NCI-H1105 treated with DMSO at 0.1 percent for 48 hours (cell line): Measurements from ENCODE around the gene PRSS56.

ENCODE experiments used
- DNase-seq: peaks from one replicate; lab custom pipeline; 2025; lab: John Stamatoyannopoulos, UW

The PRSS56 gene

GRCh38 chr2:232486558-232487384 is 33.4 kb upstream of the PRSS56 start:
- no peak for DNase-seq

DNA sequence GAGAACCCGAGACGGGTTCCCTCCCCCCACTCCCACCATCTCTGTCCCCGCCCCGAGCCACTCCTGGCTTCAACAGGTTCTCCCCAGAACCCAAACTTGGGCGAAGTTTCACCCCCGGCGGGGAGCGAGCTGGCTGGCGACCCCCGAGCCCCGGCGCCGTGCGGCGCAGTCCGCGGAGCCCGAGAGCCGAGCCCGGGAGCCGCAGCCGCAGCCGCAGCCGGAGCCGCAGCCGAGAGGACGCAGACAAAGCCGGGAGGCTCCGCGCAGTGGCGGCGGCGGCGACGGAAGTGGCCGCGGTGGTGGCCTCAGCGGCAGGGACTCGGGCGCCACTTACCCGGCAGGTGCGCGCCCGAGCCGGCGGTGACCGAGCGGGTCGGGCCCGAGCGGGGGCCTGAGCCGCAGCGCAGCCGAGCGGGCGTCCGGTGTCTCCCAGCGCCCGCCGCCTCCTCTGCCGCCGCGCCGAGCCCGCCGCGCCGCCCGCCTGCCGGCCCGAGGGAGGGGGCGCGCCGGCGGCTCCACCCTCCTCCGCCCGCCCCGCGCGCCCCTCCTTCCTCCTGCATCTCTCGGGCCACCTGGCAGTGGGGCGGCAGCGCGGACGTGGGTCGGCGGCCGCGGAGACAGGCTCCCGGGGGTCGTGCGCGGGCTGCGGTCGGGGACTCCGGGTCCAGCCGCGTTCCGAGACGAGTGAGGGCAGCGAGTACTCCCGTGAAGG is 32.6 kb upstream of the PRSS56 start, which contains the start of gene ECEL1:
Gene ECEL1 (minus strand): TSS at position 450 of the 712 bp plus-strand sequence. CDS start 1,181 bp downstream, outside the sequence.
- DNase-seq: no peak

DNA sequence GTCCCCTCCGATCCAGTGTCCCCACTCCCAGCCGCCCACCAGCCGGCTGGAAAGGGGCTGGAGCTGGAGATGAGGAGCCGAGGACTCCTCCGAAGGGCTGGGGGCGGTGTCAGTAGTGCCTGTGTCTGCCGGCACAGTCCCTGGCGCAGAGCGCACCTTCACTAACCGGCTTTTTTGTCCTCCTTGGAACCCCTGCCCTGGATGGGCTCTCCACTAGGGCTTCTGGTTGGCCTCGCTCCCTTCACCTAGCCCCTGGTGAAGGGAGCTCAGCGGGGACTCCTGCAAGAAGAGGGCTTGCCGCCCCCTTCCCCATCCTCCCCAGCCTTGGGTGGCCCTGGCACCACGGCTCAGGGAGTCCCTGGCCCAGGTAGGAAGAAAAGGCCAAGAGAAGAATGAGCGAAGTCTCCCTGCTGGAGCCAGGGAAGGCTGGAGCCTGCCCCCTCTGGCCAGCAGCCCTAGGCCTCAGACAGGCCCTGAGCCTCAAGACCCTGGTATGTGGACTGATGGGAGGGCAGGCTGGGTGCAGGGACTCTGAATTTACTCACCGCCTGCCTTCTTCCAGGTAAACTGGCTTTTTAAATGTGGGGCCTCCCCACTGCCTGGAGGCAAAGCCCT is 32.0 kb upstream of the PRSS56 start:
- DNase-seq: no peak

GRCh38 chr2:232488721-232489300 is 31.4 kb upstream of the PRSS56 start:
- no peak for DNase-seq

DNA sequence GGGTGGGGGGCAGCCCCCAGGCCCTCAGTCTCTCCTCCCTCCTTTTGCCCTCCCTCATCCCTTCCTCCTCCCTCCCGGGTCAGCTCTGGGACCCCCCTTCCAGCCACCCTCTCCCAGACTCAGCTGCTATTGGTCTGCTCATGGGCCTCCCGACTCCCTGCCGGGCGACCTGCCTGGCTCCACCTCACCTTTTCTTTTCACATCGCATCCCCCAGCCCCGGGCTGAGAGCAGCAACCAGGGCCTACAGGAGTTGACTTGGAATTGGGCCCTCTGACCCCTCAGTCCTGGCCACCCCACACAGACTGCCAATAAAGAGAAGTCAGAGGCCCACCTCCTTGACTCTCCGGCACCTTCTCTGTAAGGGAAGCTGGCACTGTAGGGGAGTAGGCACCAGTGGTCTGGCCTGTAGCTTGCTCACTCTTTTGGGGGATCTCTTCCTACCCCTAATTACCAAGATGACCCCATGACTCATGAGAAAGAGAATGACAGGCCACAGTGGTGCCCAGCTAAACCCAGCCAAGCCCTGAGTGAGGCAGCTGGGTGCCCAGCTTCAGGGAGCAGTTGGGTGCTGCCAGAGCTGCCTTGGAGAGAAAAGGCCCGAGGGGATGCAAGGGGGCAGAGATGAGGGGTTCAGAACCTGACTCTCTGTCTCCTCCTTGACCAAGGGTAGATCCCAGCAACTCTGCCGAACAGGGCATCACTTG is 30.5 kb upstream of the PRSS56 start:
- no peak for DNase-seq

- DNase-seq: no peak
Observed at GRCh38 chr2:232490221-232491138, 29.7 kb upstream of the PRSS56 start.

DNA sequence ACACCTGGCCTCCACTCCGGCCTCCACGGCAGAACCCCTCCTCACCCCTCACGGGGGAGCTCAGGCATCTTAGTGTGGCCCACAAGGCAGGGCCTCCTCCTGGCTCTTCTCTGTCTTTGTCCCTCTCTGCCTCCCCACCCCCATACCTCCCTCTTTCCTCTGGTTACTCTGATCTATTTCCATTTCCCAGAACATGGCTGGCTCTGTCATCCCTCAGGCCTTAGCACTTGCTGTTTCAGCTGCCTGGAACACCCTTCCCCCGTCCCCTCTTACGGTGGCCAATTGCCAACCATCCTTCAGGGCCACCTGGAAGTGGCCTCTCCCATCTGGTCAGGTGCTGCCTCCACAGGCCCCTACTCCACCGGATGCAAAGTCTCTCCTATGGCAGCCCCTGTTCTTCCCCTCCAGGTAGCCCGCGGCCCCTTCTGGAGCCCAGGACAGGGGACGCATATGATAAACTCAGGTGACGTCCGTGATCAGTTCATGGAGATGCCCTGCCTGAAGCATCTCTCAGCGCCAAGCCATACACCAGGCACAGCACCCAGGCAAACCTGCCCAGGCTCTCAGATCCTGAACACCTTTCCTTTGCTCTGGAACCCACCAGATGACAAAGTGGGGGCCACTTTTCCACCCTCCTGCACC is 28.9 kb upstream of the PRSS56 start:
- DNase-seq: no peak

DNA sequence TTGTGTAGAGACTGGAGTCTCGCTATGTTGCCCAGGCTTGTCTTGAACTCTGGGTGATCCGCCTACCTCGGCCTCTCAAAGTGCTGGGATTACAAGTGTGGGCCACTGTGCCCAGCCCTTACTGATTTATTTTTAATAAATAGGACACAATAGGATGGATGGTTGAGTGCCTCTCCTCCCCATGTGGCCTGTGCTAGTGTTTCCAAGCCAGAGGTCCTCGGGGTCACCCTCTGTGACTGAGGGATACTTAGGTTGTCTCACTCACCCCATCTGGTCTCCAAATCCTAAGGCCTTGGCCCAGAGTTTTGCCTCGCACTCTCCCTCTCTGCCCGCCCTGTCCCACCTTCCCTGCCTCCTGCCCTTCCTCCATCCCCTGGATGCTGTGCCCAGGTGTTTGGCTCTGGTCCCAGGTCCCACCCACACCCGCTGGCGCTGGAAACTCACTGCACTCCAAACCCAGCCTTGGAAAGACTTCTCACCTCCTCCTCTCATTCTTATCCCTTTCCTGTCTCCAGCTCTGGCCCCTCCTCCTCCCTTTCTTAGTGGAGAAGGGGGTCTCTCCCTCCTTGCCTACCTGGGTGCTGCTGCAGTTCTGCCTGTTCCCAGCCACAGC is 27.8 kb upstream of the PRSS56 start:
- no peak for DNase-seq

DNA sequence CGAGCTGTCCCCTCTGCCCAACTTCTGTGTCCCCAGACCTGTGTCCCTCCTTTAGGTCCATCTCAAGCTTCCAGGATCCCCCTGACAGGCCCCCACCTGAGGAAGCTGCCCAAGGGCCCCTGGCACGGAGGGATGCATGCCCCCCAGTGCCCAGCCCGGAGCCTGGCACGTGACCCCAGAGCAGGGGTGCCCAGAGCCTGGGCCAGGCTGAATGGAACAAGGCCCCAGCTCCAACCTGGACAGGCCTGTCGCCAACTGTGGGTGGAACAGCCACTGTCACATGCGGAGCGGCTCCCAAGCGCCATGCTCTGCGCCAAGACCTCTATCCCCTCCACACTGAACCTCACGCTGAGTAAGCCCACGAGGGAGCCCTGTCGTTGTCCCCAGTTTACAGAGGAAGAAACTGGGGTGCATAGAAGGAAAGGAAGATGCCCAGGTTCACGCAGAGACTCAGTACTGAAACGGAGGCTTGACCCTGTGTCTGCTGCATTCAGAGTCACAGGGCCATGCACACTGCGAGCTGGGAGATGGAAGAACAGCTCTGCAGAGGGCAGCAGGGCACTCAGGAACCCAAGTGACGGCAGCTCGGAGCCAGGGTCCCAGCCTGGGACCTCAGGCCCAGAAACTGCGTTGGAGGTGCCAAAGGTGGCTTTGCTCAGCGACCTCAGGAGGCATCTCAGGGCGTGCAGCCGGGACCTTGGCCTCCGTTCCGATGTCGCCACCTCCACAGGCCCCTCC is 27.1 kb upstream of the PRSS56 start:
- no peak for DNase-seq

- no peak for DNase-seq
Observed at GRCh38 chr2:232493701-232494474, 26.3 kb upstream of the PRSS56 start.

DNA sequence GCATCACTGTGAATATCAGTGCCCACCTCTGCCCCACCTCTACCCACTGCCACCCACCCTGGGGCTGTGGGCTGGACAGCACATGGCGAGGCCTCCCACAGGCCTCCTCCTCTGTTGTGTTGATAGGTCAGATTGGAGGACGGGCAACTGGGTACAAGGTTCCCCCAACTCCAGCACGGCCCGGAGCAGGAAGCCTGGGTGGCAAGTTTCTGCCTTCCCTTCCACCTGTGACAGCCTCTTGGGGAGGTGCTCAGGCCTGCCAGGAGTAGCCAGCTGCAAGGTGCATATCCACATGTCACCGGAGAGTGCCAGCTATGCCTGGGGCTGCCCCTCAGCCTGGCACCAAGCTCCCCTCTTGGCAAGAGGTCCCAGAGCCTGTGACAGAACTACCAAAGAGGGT is 25.6 kb upstream of the PRSS56 start:
- no peak for DNase-seq

- DNase-seq: no peak
Observed at GRCh38 chr2:232495292-232495691, 24.9 kb upstream of the PRSS56 start.

DNA sequence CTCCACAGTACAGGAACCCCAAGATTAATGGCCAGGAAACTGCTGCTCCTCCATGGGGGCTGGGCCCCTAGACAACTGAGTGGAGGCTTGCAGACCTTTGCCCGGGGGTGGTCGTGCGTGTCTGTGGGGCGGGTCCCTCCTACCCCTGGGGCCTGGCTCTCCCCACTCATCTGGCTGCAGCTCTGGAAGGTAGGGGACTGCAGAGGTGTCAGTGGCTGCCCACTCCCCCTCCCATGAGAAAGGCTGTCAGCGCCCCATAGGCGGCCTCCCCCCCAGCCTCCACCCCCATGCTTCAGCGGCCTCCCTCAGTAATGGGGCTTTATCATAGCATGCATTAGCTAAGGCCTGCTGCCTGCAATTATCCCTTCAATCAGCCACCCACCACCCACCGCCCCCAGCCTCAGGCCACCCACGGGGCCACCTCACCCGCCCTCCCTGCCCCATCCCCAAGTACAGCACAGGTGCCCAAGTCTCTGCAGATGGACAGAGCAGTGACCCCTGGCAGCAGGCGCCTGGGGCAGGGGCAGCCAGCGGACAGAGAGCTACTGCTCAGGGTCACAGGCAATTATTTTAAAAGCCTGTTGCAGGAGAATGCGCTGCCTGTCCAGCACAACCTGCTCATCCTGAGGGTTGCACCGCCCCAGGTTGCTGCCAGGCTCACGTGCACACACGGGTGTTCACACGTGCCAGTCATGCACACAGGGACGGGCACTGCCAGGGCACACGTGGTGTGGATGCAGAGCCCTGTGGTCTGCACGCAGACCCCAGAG is 23.5 kb upstream of the PRSS56 start:
- no peak for DNase-seq

DNA sequence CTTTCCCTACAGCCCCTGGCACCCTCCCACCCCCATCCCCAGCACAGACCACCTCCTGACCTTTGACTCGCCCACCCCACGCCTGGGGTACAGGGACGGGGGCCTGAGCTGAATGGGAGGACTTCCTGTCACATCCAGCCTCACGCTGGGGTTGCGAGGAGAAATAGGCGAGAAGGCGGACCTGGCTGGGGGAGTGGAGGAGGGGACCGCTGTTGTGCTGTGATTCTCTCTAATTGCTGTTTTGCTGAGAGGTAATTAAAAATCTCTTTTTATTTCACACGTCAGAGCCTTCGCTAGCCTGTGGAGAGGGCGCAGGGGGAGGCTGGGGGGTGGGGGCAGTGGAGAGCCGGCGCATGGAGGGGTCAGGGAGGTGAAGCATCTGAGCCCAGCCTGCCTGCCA is 22.8 kb upstream of the PRSS56 start:
- DNase-seq: no peak

DNA sequence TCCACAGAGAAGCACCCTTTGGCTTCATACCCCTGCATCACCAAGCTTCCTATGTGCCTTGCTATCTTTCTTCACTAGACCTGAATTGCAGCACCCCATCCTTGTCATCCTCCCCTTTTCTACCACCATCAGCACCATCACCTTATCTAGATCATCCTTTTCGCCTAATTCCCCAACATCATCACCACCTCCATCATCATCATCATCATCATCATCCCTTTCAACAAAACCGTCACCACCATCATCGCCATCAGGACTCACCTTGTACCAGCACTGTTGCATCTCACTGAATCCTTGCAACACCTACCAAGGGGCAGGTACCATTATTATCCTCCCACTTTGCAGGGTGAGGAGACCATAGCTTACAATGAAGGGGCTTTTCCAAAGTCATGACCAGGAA is 21.7 kb upstream of the PRSS56 start:
- DNase-seq: no peak

- no peak for DNase-seq
Observed at GRCh38 chr2:232501331-232501771, 18.8 kb upstream of the PRSS56 start.

DNA sequence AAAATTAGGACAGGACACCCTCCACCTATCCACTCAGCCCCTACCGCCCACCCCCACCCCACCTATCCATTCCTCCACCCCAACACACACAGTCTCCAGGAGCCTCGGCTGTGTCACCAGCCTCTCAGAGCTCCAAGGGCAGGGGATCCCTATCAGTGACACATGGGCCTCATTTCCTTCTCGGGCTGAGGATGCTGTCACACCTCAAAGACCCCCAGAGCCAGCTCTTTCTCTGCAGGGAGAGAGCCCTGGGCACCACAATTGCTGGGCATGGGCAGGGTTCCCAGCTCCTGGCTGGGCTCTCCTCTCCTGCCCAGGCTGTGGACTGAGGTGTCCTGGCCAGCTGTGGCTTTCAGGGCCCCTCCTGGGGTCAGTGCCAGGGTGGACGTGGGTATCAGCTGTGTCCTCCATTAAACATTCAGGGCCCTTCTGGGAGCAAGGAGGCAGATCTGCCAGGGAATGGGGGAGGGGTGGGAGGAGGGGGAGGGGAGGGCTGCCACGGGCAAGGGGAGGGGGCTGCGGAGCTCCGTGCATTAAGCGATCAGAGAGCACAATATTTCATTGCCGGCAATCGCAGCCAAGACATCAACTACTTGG is 18.3 kb upstream of the PRSS56 start:
- DNase-seq: no peak
